ENCODE results near the gene A2ML1. TPM values are rescaled to one million over a fixed set of nuclear protein-coding genes. Genes with fewer than 3 reads are reported as not detected.

Gene A2ML1
- total and polyA plus RNA-seq, 2 donors (not counting 3 experiments of a cell fraction or from before 2014, with no cell fraction given) = not detected

- no peak for TF ChIP-seq POLR2A (IDR thresholded peaks at IDR 0.05; ENCODE audit: low read depth, low read length)
- TF ChIP-seq CTCF (IDR thresholded peaks at IDR 0.05; ENCODE audit: extremely low read depth in 1 of 2, insufficient read depth in 1 of 2, low read depth in 1 of 2, low read length in 2 of 2) = peak in 1 of 2 donors; percentile 11
- no peak overlapping the region for H2AFZ ChIP-seq (ENCODE audit: low read depth, low read length)
- no peaks in the 10 kb centered on the region for H3K9me3 ChIP-seq (replicated peaks; ENCODE audit: control insufficient read depth, insufficient read depth, low read length)
- no peaks in the 10 kb centered on the region for H3K9me1 ChIP-seq (replicated peaks; ENCODE audit: control insufficient read depth, extremely low read depth, insufficient read depth, low read length)
- dilution Hi-C loops (cut with MboI; ENCODE audit: extremely low pct_ligation_motif_present, low sequenced_read_pairs) = no loop called here
- H3K4me3 ChIP-seq (replicated peaks in 1 of 3; ENCODE audit: insufficient read depth in 1 of 3, low read depth in 1 of 3, low read length in 3 of 3) = no peak overlapping the region
- CTCF ChIA-PET = interaction anchor here (0.6 to 1.2 kb wide), 4 partner anchors 11 to 258 kb away, joined by 3 read pairs; no protein-coding TSS in a partner anchor
- no peak overlapping the region for H3K27ac ChIP-seq (ENCODE audit: insufficient read depth, low read depth, low read length)
- DNase-seq (ENCODE audit: low read depth, low spot score) = peak; percentile 51
- H3K4me1 ChIP-seq (ENCODE audit: control insufficient read depth, extremely low read depth, insufficient read depth, low read length) = peaks cover 4% of the 10 kb centered on the region
- intact Hi-C loops (cut with micrococcal nuclease) = no loop called here
- BruUV-seq (replicated peaks) = no TSS peak
- peaks cover 0 to 10% of the 10 kb centered on the region in 2 experiments for H3K36me3 ChIP-seq (ENCODE audit: control insufficient read depth in 2 of 2, extremely low read depth in 1 of 2, insufficient read depth in 2 of 2, low read length in 2 of 2)
- H4K20me1 ChIP-seq (replicated peaks; ENCODE audit: control insufficient read depth, extremely low read depth, insufficient read depth, low read length) = no peaks in the 10 kb centered on the region
- no peak overlapping the region for H3K4me2 ChIP-seq (ENCODE audit: insufficient read depth, low read length)
- FAIRE-seq = no peak
- H3K27me3 ChIP-seq (ENCODE audit: control insufficient read depth in 2 of 2, insufficient read depth in 2 of 2, low read length in 2 of 2) = no peaks in the 10 kb centered on the region
- no peak overlapping the region for H3K9ac ChIP-seq (replicated peaks; ENCODE audit: extremely low read depth, insufficient read depth, low read length)
- H3K79me2 ChIP-seq (ENCODE audit: control insufficient read depth, insufficient read depth, low read length) = no peaks in the 10 kb centered on the region
- POLR2A ChIA-PET = no interaction called here
Measured at GRCh38 chr12:8780389-8780788, 42.0 kb upstream of the A2ML1 start.

- intact Hi-C loops (cut with micrococcal nuclease) = no loop called here
- no peaks in the 10 kb centered on the region for H4K20me1 ChIP-seq (replicated peaks; ENCODE audit: control insufficient read depth, extremely low read depth, insufficient read depth, low read length)
- no peak for DNase-seq (ENCODE audit: low read depth, low spot score)
- peaks cover 0 to 7% of the 10 kb centered on the region in 2 experiments for H3K36me3 ChIP-seq (ENCODE audit: control insufficient read depth in 2 of 2, extremely low read depth in 1 of 2, insufficient read depth in 2 of 2, low read length in 2 of 2)
- H3K4me3 ChIP-seq (replicated peaks in 1 of 3; ENCODE audit: insufficient read depth in 1 of 3, low read depth in 1 of 3, low read length in 3 of 3) = no peak overlapping the region
- no peak overlapping the region for H3K9ac ChIP-seq (replicated peaks; ENCODE audit: extremely low read depth, insufficient read depth, low read length)
- no peak overlapping the region for H3K27ac ChIP-seq (ENCODE audit: insufficient read depth, low read depth, low read length)
- H3K4me1 ChIP-seq (ENCODE audit: control insufficient read depth, extremely low read depth, insufficient read depth, low read length) = peaks cover 4% of the 10 kb centered on the region
- no peaks in the 10 kb centered on the region for H3K9me3 ChIP-seq (replicated peaks; ENCODE audit: control insufficient read depth, insufficient read depth, low read length)
- no peak overlapping the region for H3K4me2 ChIP-seq (ENCODE audit: insufficient read depth, low read length)
- ChIA-PET CTCF (interaction anchor here (1.0 to 3.2 kb wide), 2 partner anchors 13 to 109 kb away, joined by 3 to 9 read pairs; no protein-coding TSS in a partner anchor), POLR2A (interaction anchor here (0.6 kb wide), 1 partner anchor 99 kb away, joined by 5 read pairs; no protein-coding TSS in a partner anchor)
- dilution Hi-C loops (cut with MboI; ENCODE audit: extremely low pct_ligation_motif_present, low sequenced_read_pairs) = no loop called here
- no peaks in the 10 kb centered on the region for H3K9me1 ChIP-seq (replicated peaks; ENCODE audit: control insufficient read depth, extremely low read depth, insufficient read depth, low read length)
- no peak for FAIRE-seq
- TF ChIP-seq EZH2 (IDR thresholded peaks at IDR 0.05; ENCODE audit: borderline replicate concordance, low read depth, low read length, severe bottlenecking) (no peak), MYC (IDR thresholded peaks at IDR 0.05; ENCODE audit: low read depth, low read length) (no peak), POLR2A (IDR thresholded peaks at IDR 0.05; ENCODE audit: low read depth, low read length) (no peak), JUN (IDR thresholded peaks at IDR 0.05; ENCODE audit: borderline replicate concordance, insufficient read depth, insufficient read length, low read depth) (no peak), FOS (IDR thresholded peaks at IDR 0.05; ENCODE audit: borderline replicate concordance, insufficient read depth, low read length) (no peak), GATA2 (IDR thresholded peaks at IDR 0.05; ENCODE audit: insufficient read depth, insufficient read length, low read depth, low read length) (no peak)
- H2AFZ ChIP-seq (ENCODE audit: low read depth, low read length) = no peak overlapping the region
- BruUV-seq (replicated peaks) = no TSS peak
- H3K79me2 ChIP-seq (ENCODE audit: control insufficient read depth, insufficient read depth, low read length) = no peaks in the 10 kb centered on the region
- H3K27me3 ChIP-seq (ENCODE audit: control insufficient read depth in 2 of 2, insufficient read depth in 2 of 2, low read length in 2 of 2) = no peaks in the 10 kb centered on the region
Measured at GRCh38 chr12:8781381-8782127, 40.9 kb upstream of the A2ML1 start.

Measured in endothelial cell of umbilical vein (primary cell).